Measurements from ENCODE around the gene ATP9B.
"Not testable (repeated sequence)": the region's sequence is repeated elsewhere in the genome, so short reads cannot be mapped to it uniquely, and the experiment has no call there.

The ATP9B gene

DNA sequence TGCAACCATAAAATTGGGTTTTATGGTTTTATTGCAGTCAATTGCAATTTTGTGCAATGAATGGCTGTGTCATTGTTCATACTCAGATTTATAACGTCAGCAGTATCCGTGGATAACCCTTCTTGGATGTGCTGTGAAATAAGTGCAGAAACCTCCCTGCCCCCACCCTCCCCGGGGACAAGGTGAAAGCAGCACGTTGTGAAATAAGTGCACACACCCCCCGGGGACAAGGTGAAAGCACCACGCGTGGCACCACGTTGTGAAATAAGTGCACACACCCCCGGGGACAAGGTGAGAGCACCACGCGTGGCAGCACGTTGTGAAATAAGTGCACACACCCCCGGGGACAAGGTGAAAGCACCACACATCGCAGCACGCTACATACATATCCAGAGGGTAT, 232.9 kb downstream of the ATP9B start:
- no peak for DNase-seq

DNA sequence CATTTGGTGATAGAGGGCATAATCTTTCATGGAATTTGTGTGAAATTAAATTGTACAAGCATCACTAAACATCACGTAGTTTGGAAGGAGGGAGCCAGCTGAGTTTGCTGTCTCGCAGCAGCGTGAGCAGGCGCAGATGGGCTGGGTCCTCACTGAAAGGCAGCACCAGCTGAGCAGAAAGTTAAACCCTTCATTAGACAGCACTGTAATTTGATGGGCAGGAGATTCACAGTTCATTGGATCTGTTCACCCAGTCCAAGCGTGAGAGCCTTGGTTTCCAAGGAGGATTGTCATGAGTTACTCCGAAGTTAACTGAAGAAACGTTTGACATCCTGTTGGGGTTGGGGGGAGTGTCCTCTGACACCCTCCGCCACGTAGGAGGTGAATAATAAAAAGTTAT, 236.7 kb downstream of the ATP9B start:
- no peak for DNase-seq

DNA sequence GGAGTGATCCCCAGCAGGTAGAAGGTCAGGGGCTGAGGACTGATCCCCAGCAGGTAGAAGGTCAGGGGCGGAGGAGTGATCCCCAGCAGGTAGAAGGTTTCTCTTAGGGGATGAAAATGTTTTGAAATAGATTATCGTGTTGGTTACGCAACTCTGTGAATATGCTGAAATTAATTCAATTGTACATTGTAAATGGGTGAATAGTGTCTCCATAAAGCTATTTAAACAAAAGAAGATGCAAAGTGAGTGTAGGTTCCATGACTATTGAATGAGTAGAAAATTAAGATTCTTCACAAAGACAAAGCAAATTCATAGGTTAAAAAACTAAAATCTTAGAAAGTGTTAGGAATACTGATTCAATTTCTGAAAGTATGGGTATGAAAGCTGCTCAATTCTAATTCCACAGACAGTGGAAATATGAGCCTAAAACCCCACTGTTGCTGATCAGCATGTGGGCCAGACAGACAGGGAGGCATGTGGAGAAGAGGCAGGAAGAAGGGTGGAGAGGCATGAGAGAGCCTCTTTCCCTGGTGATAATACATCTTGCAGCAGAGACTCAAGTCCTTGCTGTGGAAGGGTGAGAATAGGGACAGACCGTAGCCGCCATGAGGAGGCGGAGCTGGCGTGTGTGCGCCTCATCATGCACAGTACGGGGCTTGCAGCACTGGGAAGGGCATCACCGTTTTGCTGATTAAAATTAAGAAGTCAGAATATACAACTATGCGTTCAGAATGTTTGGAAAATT, 240.6 kb downstream of the ATP9B start:
- DNase-seq = no peak

DNA sequence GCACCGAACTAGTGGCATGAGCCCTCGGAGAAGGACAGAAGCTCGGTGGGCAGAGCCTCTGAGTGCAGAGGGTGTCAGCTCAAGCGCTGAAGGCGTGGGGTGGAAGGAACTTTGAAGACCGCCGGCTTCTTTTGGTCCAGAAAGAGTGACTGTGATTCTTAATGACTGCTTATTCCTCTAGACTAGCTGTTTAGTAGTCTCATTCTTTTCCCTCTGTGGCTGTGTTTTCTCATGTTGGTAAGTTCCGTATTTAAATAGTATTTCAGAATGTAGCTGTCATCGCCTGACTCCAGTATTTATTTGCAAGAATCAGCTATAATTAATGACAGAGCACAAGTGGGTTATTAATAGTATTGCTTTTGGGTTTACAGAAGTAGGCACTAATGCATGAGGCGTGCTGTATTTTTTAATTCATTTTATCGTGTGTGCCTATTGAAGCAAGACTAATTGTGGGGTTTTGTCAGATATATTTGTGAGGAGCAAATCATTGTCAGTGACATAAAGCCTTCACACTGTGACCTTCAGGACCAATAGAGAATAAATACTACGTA, 245.7 kb downstream of the ATP9B start:
- DNase-seq = no peak

DNA sequence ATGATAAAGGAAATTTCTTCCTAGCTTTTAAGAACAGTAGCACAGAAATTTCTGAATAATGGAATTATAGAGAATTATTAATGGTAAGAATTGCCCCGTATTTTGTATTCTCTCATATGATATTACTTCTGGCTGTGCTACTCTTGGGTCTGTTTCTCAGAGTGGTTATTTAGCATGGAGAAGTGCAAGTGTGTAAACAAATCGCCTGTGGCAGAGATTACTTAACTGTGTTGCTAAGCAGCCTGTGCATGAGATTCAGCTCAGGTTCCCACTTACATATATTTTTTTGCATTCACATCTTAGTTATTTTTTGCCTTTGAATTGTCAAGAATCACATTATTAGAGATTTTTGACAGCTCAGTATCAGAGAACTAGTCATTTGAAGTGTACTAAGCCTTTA, 246.4 kb downstream of the ATP9B start:
- DNase-seq = no peak

DNA sequence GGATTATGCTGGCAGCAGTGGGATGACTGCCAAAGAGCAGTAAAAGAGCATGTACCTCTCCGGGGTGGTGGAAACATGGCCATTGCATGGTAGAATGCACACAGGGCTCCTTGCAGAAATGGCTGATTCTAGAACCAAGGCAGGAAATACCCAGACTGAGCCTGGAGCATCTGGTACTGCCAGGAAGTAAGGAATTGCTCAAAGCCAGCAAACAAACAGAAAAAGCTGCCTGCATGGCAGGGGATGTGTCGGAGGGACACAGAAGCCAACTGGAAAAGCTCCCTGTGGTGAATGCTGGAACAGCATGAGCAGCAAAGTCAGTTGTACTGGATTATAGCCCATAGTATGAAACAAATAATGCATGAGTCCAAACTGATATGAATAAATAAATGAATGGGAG, 248.5 kb downstream of the ATP9B start:
- DNase-seq = no peak

DNA sequence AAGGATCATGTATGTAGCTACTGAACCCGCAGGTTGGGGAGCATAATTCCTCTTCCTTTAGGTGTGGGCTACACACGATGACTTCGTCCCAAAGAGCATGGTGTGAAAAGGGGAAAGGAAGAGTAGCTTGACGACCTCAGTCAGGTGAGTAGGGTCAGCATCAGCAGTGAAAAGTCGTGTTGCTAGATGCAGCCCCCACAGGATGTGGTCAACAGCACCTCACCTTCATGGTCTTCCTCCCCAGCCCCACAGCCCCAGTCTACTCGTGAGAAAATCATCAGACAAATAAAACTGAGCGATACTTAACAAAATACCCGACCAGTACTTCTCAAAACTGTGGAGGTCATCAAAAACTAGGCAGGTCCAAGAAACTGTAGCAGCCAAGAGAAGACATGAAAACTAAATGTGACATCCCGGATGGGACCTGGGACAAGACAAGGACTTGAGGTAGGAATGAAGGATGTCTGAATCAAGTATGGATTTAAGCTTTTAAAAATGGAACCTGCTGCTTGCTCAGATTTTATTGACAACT, 249.0 kb downstream of the ATP9B start:
- no peak for DNase-seq

DNA sequence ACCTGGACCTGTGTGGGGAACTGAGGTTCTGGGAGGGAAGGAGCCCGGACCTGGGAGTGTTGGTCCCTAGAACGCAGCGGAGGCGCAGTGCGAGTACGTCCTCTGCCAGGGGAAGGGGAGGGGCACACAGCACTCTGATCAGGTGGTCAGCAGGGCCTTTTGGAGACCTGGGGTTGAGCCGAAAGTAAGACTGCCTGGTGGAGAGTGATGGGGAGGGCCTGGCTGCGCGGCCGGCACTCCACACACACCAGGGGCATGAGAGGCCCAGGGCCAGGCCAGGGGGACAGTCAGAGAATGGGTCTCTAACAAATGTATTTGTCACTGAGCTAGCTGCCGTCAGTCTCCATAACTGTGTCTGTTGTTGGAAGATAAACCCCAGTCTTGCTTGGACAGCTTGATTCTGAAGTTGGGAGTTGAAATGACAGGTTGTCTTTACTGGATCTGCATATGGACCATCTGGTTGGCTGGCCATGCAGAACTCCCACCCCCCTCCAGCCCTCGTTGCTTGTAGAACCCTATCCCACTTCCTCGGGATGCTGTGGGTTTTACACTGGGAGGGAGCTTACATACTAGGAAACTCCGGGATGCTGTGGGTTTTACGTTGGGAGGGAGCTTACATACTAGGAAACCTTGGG, 251.1 kb downstream of the ATP9B start:
- DNase-seq = no peak

DNA sequence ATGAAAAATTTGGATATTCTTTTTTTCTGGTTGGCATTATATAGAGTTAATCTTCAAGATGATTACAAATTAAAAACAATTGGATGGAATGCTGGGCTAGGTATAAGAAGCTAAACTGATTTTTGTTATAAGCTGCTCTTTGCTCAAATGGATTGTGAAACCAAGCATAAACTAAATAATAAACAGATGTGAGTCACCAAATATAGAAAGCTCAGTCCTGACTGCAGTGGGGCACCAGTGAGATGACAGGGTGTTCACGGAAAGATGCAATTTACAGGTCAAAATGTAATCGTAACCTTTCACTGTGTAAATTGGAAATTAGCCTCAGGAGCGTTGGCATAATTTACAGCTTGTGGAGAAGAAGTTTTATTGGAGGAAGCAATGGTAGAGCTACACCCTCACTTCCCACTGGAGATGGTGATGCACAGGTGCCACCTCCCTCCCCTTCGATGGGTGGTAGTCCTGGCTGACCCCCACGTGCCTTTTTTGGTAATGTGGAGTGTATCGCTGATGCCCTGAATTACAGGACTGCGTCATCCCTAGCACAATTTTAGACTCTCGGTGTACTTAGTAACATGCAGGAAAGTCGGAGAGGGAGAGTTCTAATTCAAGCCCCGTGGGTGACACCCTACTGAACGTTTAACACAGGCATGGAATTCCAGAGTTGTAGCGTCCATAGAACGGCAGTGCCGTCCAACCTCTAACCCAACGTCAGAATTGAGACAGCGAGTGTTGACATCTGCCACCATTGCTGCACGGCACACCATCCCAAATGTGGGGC, 252.6 kb downstream of the ATP9B start:
- no peak for DNase-seq

DNA sequence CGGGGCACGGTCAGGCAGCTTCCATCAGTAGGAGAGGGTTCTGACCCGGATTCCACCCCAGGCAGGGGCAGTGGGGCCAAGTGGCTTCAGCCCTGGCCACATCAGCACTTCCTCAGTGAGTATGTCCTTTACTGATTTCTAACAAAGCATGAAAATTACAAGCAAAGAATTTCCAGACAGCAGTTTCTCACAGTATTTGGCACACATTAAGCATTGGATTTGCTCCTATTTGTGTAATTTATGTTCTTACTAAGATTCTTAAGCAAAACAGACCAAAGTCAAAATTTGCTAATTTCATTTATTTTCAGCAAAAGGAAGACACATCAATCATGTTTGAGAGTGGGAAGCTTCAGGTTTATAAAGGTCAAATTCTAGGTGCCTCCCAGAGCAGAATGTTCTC, 253.2 kb downstream of the ATP9B start:
- no peak for DNase-seq

DNA sequence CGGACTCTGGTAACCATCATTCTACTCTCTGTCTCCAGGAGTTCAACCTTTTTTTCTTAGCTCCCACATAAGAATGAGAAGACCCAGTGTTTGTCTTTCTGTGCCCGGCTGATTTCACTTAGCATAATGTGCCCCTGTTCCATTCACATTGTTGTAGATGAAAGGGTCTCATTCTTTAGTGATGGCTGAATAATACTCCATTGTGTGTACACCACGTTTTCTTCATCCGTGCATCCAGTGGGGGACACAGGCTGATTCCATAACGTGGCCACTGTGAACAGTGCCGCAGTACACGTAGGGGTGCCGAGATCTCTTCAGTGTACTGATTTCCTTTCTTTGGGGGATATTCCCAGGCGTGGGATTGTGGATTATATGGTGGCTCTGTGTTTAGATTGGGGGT, 254.3 kb downstream of the ATP9B start:
- DNase-seq = no peak

DNA sequence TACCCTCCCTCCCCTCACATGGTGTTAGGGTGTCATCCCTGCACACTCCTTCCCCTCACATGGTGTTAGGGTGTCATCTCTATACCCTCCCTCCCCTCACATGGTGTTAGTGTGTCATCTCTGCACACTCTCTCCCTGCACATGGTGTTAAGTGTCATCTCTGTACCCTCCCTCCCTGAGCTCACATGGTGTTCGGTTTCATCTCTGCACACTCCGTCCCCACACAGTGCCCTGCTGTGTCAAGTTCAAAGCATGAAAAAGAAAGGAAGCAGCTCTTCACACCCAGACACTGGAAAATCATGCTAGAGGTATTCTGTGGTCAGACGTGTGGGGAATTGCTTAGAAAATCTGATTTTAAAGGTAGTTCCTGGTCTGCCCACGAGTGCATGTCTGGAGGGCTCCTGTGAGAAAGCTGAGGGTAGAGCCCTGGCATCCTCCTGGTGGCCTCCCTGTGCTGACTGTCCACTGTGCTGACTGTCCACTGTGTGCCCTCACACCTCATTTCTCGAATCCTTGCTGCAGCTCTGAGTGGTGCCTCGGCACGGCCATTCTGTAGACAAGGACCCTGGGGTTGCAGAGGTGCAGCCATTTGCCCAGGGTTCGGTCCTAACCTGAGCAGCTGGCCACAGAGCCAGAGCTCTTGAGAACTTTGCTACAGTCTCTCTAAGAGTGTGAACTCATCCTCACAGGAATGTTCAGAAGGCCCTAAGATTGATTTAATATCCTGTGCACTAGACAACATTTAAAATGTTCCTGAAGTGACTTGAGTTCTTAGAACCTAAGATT, 257.4 kb downstream of the ATP9B start:
- no peak for DNase-seq

DNA sequence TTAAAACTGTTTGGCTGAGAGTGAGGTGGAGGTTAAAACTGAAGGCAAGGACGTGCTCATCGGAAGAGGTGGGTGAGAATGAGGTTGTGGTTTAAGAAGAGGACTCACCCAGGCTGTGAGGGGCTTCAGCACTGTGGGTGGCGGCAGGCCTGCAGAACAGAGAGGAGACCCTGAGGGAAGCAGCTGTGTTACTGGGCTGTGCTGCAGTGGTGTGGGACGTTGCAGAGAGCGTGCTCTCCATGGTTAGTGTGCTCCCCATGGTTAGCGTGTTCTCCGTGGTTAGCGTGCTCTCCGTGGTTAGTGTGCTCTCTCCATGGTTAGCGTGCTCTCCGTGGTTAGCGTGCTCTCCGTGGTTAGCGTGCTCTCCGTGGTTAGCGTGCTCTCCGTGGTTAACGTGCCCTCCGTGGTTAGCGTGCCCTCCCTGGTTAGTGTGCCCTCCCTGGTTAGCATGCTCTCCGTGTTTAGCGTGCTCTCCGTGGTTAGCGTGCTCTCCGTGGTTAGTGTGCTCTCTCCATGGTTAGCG, 258.1 kb downstream of the ATP9B start:
- no peak for DNase-seq

DNA sequence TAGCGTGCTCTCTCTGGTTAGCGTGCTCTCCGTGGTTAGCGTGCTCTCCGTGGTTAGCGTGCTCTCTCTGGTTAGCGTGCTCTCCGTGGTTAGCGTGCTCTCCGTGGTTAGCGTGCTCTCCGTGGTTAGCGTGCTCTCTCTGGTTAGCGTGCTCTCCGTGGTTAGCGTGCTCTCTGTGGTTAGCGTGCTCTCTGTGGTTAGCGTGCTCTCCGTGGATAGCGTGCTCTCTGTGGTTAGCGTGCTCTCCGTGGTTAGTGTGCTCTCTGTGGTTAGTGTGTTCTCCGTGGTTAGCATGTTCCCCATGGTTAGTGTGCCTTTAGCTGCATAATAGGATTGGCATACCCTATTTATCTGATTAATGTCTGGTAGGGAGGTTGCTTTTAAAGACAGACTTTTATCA, 258.7 kb downstream of the ATP9B start:
- DNase-seq = not testable (repeated sequence)

DNA sequence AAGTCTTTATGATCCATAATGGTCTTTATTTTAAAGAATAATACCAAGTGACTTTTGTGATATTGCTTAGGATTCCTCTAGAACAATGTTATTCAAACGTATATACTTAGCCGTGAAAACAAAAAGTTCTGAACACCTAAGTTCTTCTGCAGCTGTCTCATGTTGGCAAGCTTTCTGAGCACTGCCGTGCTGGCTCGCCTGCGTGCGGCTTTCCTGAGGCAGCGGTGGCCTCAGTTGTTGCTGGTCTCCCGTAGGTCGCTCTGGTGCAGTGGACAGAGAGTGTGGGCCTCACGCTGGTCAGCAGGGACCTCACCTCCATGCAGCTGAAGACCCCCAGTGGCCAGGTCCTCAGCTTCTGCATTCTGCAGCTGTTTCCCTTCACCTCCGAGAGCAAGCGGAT, 259.7 kb downstream of the ATP9B start:
- no peak for DNase-seq

DNA sequence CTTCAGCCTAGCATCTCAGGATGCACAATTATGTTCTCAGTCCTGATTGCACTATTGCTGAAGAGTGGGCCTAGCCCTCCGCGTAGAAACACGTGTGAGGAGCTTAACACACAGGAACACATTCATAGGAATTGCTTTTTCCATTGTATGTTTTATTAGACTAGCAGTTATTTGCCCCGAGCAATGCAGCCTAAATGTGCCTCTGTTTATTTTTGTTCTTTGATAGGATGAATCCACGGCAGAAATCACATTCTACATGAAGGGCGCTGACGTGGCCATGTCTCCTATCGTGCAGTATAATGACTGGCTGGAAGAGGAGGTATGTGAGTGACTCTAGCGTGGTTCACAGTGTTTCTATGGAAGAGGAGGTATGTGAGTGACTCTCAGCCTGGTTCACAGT, 260.6 kb downstream of the ATP9B start:
- no peak for DNase-seq

DNA sequence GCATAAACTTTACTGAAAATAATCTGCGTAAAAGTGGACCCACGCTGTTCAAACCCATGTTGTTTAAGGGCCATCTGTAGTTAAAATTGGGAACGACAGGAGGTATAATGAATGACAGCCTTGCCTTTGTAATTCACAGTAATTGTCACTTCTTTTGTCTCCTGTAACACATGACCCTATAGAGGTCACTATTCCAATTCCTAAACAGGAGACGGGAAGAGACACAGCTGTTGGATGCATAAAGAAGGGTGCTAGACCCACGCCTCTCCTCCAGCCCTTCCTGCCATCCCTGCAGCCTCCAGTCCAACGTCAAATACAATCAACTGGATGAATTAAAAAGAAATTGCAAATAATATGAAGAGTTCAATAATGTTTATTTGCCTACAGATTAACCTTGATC, 263.5 kb downstream of the ATP9B start:
- no peak for DNase-seq

DNA sequence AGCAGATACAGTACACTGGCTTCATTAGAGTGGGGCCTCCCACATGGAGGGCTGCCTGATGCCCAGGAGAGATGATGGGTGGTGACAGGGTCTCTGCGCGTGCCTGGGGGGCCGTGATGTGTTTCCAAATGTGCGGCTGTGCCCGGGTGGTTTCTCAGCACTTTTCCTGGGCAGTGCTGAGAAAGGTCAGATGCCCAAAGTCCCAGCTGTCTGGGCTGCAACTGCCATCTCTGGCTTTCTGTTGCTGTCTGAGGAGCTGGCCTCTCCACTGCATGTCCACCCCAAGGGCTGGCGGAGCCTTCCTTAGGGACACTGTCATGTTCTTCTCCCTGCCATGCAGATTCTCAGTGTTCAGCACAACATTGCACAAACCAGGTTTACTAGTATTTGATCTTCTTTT, 263.9 kb downstream of the ATP9B start:
- DNase-seq = no peak

DNA sequence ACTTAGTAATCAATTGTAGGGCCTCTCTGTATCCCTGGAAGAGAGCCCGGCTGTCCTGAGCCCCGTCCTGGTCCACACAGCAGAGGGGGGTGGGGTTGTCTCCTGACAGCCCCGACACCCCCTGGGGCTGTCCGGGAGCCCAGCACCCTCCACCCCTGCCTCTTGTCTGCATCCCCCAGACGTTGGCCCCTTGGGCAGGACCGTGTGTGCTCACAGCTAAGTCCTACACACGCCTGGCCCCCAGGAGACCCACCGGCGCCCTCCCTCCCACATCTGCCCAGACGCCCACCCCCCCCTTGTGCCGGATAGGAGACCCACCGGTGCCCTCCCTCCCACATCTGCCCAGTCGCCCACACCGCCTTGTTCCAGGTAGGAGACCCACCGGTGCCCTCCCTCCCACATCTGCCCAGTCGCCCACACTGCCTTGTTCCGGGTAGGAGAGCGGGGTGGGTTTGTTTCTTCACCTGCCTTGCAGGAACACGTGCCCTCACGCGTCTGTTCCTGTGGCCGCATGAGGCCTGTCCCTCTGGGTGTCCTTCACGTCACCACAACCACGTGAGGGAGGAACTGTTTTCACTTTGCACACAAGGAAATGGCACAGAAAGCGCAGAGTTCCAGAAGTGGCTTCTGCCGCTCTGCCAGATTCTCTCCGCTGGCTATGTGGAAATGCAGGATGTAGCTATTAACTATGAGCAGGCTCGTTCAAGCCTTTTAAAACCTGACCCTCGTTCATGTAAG, 265.5 kb downstream of the ATP9B start:
- DNase-seq = no peak

DNA sequence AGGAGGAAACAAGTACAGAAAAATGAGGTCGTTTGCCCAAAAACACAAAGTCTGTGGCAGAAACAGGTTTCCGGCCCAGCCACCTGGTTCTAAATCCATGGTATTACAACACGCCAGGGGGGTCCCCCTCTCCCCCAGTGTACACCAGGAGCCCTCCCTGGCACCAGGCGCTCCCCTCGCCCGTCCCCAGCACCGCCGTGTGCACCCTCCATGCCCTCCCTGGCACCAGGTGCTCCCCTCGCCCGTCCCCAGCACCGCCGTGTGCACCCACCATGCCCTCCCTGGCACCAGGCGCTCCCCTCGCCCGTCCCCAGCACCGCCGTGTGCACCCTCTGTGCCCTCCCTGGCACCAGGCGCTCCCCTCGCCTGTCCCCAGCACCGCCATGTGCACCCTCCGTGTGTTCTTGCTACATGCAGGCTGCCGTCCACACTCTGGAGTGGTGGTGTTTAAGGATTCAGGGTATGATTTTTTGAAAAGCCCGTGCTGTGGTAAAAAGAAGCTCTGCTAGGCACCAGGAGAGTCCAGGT, 266.7 kb downstream of the ATP9B start:
- no peak for DNase-seq

DNA sequence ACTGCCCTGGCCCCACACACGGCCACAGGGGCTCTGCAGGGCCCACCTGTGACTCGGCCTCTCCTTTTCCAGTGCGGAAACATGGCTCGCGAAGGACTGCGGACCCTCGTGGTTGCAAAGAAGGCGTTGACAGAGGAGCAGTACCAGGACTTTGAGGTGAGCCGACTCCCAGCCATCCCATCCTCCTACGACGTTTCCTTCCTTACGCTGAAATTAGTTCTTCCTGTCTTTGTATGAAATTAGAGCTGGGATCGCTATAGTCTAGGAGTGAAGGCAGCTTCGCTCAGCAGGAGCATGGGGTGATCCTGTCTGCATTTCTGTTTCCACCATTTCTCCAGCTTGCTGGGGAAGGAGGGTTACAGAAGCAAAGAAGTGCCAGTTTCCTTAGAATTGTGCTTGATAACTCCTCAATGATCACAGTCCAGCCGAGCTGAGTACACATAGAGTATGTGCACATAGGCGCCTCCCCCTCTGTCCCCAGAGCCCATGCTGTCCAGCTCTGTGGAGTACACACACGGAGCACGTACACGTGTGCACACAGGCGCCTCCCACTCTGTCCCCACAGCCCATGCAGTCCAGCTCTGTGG, 267.5 kb downstream of the ATP9B start:
- no peak for DNase-seq
